Spleen (tissue), 7 donors: ENCODE results near the gene COLGALT1.
"Not testable (repeated sequence)": the region's sequence is repeated elsewhere in the genome, so short reads cannot be mapped to it uniquely, and the experiment has no call there.

Experiments
- POLR2A ChIP-seq, 3 donors: fragments of 450-650 bp; IDR thresholded peaks; one replicate each; pipeline ENCODE4 v1.5.1; 2017; ENCODE audit warnings: antibody characterized with exemption in 3 of 3, mild to moderate bottlenecking in 1 of 3
- POLR2AphosphoS5 ChIP-seq, 3 donors: sonication (generic); formaldehyde crosslinking; IDR thresholded peaks; one replicate each; pipeline ENCODE4 v1.5.1; 2017; ENCODE audit warnings: antibody characterized with exemption in 3 of 3
- TF ChIP-seq, protein P1 (sequence below), 11 experiments: fragments of 200-600 bp in 7 of 11; fragments of 450-650 bp in 4 of 11; sonication (generic) in 4 of 11; IDR thresholded peaks in 8 of 11; conservative IDR thresholded peaks in 3 of 11; 1 replicate in 7 of 11; 2 replicates in 4 of 11; pipeline versions ENCODE4 v1.4.0 to v1.8.0; 2016 to 2021; ENCODE audit warnings: antibody characterized with exemption in 11 of 11, inconsistent platforms in 4 of 11, mild to moderate bottlenecking in 1 of 11
- donor health status: DM: no; HTN: no; CAD: no; lungs with moderate emphysema.
- donor health status: DM: no; HTN: no; CAD: no.
- donor health status: DM: no; HTN: no; CAD: no.

- TF ChIP-seq, protein P1, sequence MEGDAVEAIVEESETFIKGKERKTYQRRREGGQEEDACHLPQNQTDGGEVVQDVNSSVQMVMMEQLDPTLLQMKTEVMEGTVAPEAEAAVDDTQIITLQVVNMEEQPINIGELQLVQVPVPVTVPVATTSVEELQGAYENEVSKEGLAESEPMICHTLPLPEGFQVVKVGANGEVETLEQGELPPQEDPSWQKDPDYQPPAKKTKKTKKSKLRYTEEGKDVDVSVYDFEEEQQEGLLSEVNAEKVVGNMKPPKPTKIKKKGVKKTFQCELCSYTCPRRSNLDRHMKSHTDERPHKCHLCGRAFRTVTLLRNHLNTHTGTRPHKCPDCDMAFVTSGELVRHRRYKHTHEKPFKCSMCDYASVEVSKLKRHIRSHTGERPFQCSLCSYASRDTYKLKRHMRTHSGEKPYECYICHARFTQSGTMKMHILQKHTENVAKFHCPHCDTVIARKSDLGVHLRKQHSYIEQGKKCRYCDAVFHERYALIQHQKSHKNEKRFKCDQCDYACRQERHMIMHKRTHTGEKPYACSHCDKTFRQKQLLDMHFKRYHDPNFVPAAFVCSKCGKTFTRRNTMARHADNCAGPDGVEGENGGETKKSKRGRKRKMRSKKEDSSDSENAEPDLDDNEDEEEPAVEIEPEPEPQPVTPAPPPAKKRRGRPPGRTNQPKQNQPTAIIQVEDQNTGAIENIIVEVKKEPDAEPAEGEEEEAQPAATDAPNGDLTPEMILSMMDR (IDR thresholded peaks at IDR 0.05 in 8 of 11, conservative IDR thresholded peaks at IDR 0.05 in 3 of 11), result not testable (repeated sequence)
- TF ChIP-seq POLR2A, POLR2AphosphoS5 (IDR thresholded peaks at IDR 0.05): not testable (repeated sequence)
Observed at GRCh38 chr19:17594296-17594695, 38.8 kb downstream of the COLGALT1 start.
